HepG2 (cell line): ENCODE data around the gene KXD1. TPM values are rescaled to one million over a fixed set of nuclear protein-coding genes. Genes with fewer than 3 reads are reported as not detected.

ENCODE experiments used
- ADNP ChIP-seq: sonication (generic); formaldehyde crosslinking; IDR thresholded peaks from 2 replicates; pipeline ENCODE4 v1.4.0; 2020; ENCODE audit warnings: missing genetic modification reagents
- DMAP1 ChIP-seq: IDR thresholded peaks from 2 replicates; pipeline ENCODE4 v1.6.1; 2016
- LCORL ChIP-seq, 2 experiments: fragments of 450-650 bp in 1 of 2; sonication (generic) in 1 of 2; formaldehyde crosslinking in 1 of 2; IDR thresholded peaks; 2 replicates each; pipeline versions ENCODE4 v1.5.0 to v1.6.1; 2017 to 2020; ENCODE audit warnings: antibody characterized with exemption in 1 of 2, missing genetic modification reagents in 1 of 2
- MAFK ChIP-seq, 2 experiments: IDR thresholded peaks in 1 of 2; conservative IDR thresholded peaks in 1 of 2; 2 replicates each; pipeline ENCODE4 v1.6.1; 2011; ENCODE audit warnings: improper control_type of control experiment in 2 of 2, low read length in 2 of 2
- MATR3 ChIP-seq: sonication (generic); formaldehyde crosslinking; IDR thresholded peaks from 2 replicates; pipeline ENCODE4 v1.4.0; 2020; ENCODE audit warnings: missing genetic modification reagents
- MIER2 ChIP-seq: IDR thresholded peaks from 2 replicates; pipeline ENCODE4 v1.6.1; 2016; ENCODE audit warnings: missing biosample characterization, missing genetic modification reagents
- MYC ChIP-seq: sonication (generic); formaldehyde crosslinking; IDR thresholded peaks from 2 replicates; pipeline ENCODE4 v1.9.0; 2021; ENCODE audit warnings: missing genetic modification reagents, borderline replicate concordance
- REXO4 ChIP-seq: sonication (generic); formaldehyde crosslinking; IDR thresholded peaks from 2 replicates; pipeline ENCODE4 v1.8.0; 2022; ENCODE audit warnings: missing genetic modification reagents, mild to moderate bottlenecking, borderline replicate concordance
- SMAD1 ChIP-seq: sonication (generic); formaldehyde crosslinking; IDR thresholded peaks from 2 replicates; pipeline ENCODE4 v1.4.0; 2020; ENCODE audit warnings: missing genetic modification reagents, low read depth, mild to moderate bottlenecking, borderline replicate concordance
- SP140L ChIP-seq: sonication (generic); formaldehyde crosslinking; IDR thresholded peaks from 2 replicates; pipeline ENCODE4 v1.4.0; 2020; ENCODE audit warnings: missing genetic modification reagents, borderline replicate concordance
- ZNF136 ChIP-seq: sonication (generic); formaldehyde crosslinking; IDR thresholded peaks from 2 replicates; pipeline ENCODE4 v1.8.1; 2022; ENCODE audit warnings: low read depth, mild to moderate bottlenecking, moderate library complexity, missing genetic modification reagents
- ZNF17 ChIP-seq: sonication (generic); formaldehyde crosslinking; IDR thresholded peaks from 2 replicates; pipeline ENCODE4 v1.5.0; 2020; ENCODE audit warnings: mild to moderate bottlenecking, missing genetic modification reagents
- ZNF256 ChIP-seq: sonication (generic); formaldehyde crosslinking; conservative IDR thresholded peaks from 2 replicates; pipeline ENCODE4 v1.4.0; 2020; ENCODE audit warnings: missing genetic modification reagents
- ZNF441 ChIP-seq: sonication (generic); formaldehyde crosslinking; IDR thresholded peaks from 2 replicates; pipeline ENCODE4 v1.7.0; 2021; ENCODE audit warnings: missing genetic modification reagents, borderline replicate concordance
- ZNF563 ChIP-seq: sonication (generic); formaldehyde crosslinking; IDR thresholded peaks from 2 replicates; pipeline ENCODE4 v1.8.0; 2022; ENCODE audit warnings: mild to moderate bottlenecking, moderate library complexity, missing genetic modification reagents
- ZNF761 ChIP-seq: sonication (generic); formaldehyde crosslinking; conservative IDR thresholded peaks from 2 replicates; pipeline ENCODE4 v1.4.0; 2020; ENCODE audit warnings: mild to moderate bottlenecking, missing genetic modification reagents
- ZSCAN29 ChIP-seq: sonication (generic); formaldehyde crosslinking; conservative IDR thresholded peaks from 2 replicates; pipeline ENCODE4 v1.4.0; 2020; ENCODE audit warnings: mild to moderate bottlenecking, missing genetic modification reagents
- polyA plus RNA-seq, 8 experiments: library from polyadenylated mRNA; depleted of rRNA in 3 of 8; stranded (reverse) in 7 of 8; unstranded in 1 of 8; fragments of >200 nt; fragmentation: Illumina TruSeq in 4 of 8; extraction: Trizol in 4 of 8; gene quantifications; 2 replicates each; pipeline versions ENCODE4 v1.2.1 to v1.2.3, GENCODE V29; 2011 to 2016; ENCODE audit warnings: low read depth in 4 of 8, missing spikeins in 1 of 8, mixed read lengths in 1 of 8; ENCODE audit not compliant: insufficient read depth in 1 of 8
- total RNA-seq, 5 experiments: library from RNA; depleted of rRNA; stranded (reverse); fragments of >200 nt; fragmentation: Illumina TruSeq; extraction: Trizol; gene quantifications; 2 replicates each; pipeline ENCODE4 v1.2.3, GENCODE V29; 2016; ENCODE audit warnings: low read depth in 1 of 5
- TF ChIP-seq, protein P1 (sequence below): sonication (generic); formaldehyde crosslinking; IDR thresholded peaks from 2 replicates; pipeline ENCODE4 v1.4.0; 2020; ENCODE audit warnings: missing genetic modification reagents
- TF ChIP-seq, protein P2 (sequence below): sonication (generic); formaldehyde crosslinking; IDR thresholded peaks from 2 replicates; pipeline ENCODE4 v1.4.0; 2020; ENCODE audit warnings: missing genetic modification reagents
- TF ChIP-seq, protein P3 (sequence below): sonication (generic); formaldehyde crosslinking; IDR thresholded peaks from 2 replicates; pipeline ENCODE4 v1.9.0; 2021; ENCODE audit warnings: missing genetic modification reagents, borderline replicate concordance
- TF ChIP-seq, protein P4 (sequence below), 2 experiments: sonication (generic) in 1 of 2; formaldehyde crosslinking in 1 of 2; IDR thresholded peaks; 2 replicates each; pipeline versions ENCODE4 v1.5.1 to v1.6.1; 2011 to 2020; ENCODE audit warnings: borderline replicate concordance in 1 of 2, low read depth in 1 of 2, low read length in 1 of 2, mild to moderate bottlenecking in 1 of 2, missing genetic modification reagents in 1 of 2, moderate library complexity in 1 of 2

KXD1 gene
- total and polyA plus RNA-seq, 2 of the 13 experiments (the other 11 are each of a cell fraction or from before 2014, with no cell fraction given), result 44.6 to 143 TPM

DNA sequence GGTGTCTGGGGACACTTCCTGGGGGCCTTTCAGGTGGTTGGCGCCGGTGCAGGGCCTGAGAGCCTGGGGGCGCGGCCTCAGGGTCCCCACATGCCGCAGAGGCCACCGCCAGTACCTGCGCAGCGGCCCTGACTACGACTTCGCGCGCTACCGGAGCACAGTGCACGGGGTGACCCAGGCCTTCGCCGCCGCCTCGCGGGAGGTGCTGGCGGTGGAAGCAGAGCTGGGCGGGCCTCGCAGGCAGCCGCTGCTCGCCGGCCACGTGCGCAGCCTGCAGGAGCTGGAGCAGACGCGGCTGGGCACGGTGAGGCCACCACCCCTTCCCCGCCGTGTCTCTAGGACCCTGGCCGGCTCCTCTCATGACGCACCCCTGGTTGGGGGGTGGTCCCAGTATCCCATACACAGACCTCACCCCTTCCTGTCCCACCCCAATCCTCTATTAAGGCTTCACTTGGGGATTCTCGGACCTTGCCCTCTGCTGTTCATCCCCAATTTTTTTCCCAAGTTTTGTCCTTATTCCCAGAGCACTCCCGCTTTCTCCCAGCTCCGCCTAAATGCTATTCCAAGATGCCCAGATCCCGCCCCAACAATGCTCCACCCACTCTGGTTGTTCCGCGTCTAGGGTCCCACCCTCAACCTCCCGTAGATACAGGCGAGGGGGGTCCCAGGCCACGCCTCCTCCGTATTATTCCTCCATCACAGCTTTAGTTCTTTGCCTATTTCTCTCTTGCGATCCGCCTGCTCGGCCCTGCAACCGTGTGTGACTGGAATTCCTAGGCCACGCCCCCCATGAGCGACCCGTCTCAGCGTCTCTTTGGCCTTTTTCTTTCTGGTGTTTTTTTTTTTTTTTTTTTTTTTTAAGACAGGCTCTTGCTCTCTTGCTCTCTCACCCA is 32.0 kb downstream of the KXD1 start (continued):
- TF ChIP-seq MATR3 (CRISPR knock-in tag), result no peak
- TF ChIP-seq, protein P1, sequence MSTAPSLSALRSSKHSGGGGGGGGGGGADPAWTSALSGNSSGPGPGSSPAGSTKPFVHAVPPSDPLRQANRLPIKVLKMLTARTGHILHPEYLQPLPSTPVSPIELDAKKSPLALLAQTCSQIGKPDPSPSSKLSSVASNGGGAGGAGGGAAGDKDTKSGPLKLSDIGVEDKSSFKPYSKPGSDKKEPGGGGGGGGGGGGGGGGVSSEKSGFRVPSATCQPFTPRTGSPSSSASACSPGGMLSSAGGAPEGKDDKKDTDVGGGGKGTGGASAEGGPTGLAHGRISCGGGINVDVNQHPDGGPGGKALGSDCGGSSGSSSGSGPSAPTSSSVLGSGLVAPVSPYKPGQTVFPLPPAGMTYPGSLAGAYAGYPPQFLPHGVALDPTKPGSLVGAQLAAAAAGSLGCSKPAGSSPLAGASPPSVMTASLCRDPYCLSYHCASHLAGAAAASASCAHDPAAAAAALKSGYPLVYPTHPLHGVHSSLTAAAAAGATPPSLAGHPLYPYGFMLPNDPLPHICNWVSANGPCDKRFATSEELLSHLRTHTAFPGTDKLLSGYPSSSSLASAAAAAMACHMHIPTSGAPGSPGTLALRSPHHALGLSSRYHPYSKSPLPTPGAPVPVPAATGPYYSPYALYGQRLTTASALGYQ, result peak; percentile 73; the same call in 1 of the 2 replicates
- peak; percentile 99 for TF ChIP-seq REXO4
- TF ChIP-seq, protein P2, sequence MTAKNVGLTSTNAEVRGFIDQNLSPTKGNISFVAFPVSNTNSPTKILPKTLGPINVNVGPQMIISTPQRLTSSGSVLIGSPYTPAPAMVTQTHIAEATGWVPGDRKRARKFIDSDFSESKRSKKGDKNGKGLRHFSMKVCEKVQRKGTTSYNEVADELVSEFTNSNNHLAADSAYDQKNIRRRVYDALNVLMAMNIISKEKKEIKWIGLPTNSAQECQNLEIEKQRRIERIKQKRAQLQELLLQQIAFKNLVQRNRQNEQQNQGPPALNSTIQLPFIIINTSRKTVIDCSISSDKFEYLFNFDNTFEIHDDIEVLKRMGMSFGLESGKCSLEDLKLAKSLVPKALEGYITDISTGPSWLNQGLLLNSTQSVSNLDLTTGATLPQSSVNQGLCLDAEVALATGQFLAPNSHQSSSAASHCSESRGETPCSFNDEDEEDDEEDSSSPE (CRISPR knock-in tag), result peak; percentile 92
- no peak; the same call in 1 of the 2 replicates for TF ChIP-seq ZSCAN29 (CRISPR knock-in tag)
- TF ChIP-seq DMAP1, result peak; percentile 73; the same call in 1 of the 2 replicates
- no peak for TF ChIP-seq SMAD1 (CRISPR knock-in tag)
- peak; percentile 96 for TF ChIP-seq MYC (CRISPR knock-in tag)
- 0 out of 2 replicates have a peak, but pooled peaks have one; percentile 80 for TF ChIP-seq ZNF256 (CRISPR knock-in tag)
- peak; percentile 66; the same call in 1 of the 2 replicates for TF ChIP-seq ZNF441 (CRISPR knock-in tag)
- no peak for TF ChIP-seq MIER2 (CRISPR knock-in tag)
- TF ChIP-seq MAFK (conservative IDR thresholded peaks at IDR 0.05 in 1 of 2, IDR thresholded peaks at IDR 0.05 in 1 of 2; ENCODE audit: low read length in 2 of 2), result no peak
- TF ChIP-seq, protein P3, sequence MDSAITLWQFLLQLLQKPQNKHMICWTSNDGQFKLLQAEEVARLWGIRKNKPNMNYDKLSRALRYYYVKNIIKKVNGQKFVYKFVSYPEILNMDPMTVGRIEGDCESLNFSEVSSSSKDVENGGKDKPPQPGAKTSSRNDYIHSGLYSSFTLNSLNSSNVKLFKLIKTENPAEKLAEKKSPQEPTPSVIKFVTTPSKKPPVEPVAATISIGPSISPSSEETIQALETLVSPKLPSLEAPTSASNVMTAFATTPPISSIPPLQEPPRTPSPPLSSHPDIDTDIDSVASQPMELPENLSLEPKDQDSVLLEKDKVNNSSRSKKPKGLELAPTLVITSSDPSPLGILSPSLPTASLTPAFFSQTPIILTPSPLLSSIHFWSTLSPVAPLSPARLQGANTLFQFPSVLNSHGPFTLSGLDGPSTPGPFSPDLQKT (CRISPR knock-in tag), result 0 out of 2 replicates have a peak, but pooled peaks have one; percentile 48
- TF ChIP-seq ZNF563 (CRISPR knock-in tag), result peak; percentile 94; the same call in 1 of the 2 replicates
- no peak for TF ChIP-seq LCORL (IDR thresholded peaks at IDR 0.05)
- TF ChIP-seq LCORL (CRISPR knock-in tag; IDR thresholded peaks at IDR 0.05), result peak; percentile 52; the same call in 1 of the 2 replicates
- TF ChIP-seq ZNF136 (CRISPR knock-in tag), result 0 out of 2 replicates have a peak, but pooled peaks have one; percentile 47
- TF ChIP-seq, protein P4, sequence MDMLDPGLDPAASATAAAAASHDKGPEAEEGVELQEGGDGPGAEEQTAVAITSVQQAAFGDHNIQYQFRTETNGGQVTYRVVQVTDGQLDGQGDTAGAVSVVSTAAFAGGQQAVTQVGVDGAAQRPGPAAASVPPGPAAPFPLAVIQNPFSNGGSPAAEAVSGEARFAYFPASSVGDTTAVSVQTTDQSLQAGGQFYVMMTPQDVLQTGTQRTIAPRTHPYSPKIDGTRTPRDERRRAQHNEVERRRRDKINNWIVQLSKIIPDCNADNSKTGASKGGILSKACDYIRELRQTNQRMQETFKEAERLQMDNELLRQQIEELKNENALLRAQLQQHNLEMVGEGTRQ (IDR thresholded peaks at IDR 0.05; ENCODE audit: low read depth, low read length), result no peak; the same call in 1 of the 2 replicates
- TF ChIP-seq, protein P4 (CRISPR knock-in tag; IDR thresholded peaks at IDR 0.05; ENCODE audit: borderline replicate concordance), result peak; percentile 59; the same call in 1 of the 2 replicates
- no peak; the same call in 1 of the 2 replicates for TF ChIP-seq ZNF761 (CRISPR knock-in tag)
- TF ChIP-seq SP140L (CRISPR knock-in tag), result no peak; the same call in 1 of the 2 replicates
- no peak for TF ChIP-seq ADNP (CRISPR knock-in tag)
- 0 out of 2 replicates have a peak, but pooled peaks have one; percentile 36 for TF ChIP-seq ZNF17 (CRISPR knock-in tag)
